SK-N-SH (cell line): ENCODE measurements around the gene G2E3. TPM values are rescaled to one million over a fixed set of nuclear protein-coding genes. Genes with fewer than 3 reads are reported as not detected.
"Not testable (repeated sequence)": the region's sequence is repeated elsewhere in the genome, so short reads cannot be mapped to it uniquely, and the experiment has no call there.

Experiments
- CTCF ChIA-PET: fragments of 300-600, 350-600 bp; formaldehyde crosslinking; extraction: SDS; loops from one replicate; lab custom pipeline; 2021; lab: Yijun Ruan, JAX
- POLR2A ChIA-PET: fragments of 350-600 bp; sonication (Branson Sonifier 250); formaldehyde crosslinking; extraction: SDS; loops from one replicate; lab custom pipeline; 2020; ENCODE audit warnings: antibody characterized with exemption, inconsistent platforms; lab: Yijun Ruan, JAX
- DNase-seq: peaks from one replicate; pipeline ENCODE4 v3.0.0; 2012
- H2AFZ ChIP-seq: fragments of 200-600 bp; sonication (generic); 2 replicates; pipeline ENCODE4 v1.8.1; 2016; ENCODE audit warnings: antibody characterized with exemption, mild to moderate bottlenecking, low read depth
- H3F3A ChIP-seq: fragments of 200-600 bp; sonication (generic); replicated peaks from 2 replicates; pipeline ENCODE3; 2016; ENCODE audit warnings: antibody characterized with exemption, mild to moderate bottlenecking; ENCODE audit not compliant: insufficient read depth
- H3K27ac ChIP-seq, 2 experiments: fragments of 200-500 bp in 1 of 2; fragments of 200-600 bp in 1 of 2; sonication (Bioruptor generic) in 1 of 2; sonication (generic), shearing (Covaris generic) in 1 of 2; 2 replicates each; pipeline versions ENCODE4 v1.5.1 to v1.6.1; 2014 to 2016; ENCODE audit warnings: low read depth in 2 of 2, inconsistent platforms in 1 of 2, low read length in 1 of 2, mild to moderate bottlenecking in 1 of 2, mixed read lengths in 1 of 2
- H3K27me3 ChIP-seq: fragments of 200-600 bp; sonication (generic), shearing (Covaris generic); 2 replicates; pipeline ENCODE4 v1.6.1; 2016; ENCODE audit warnings: mixed run types; ENCODE audit not compliant: insufficient read depth
- H3K36me3 ChIP-seq, 2 experiments: fragments of 200-500 bp in 1 of 2; fragments of 200-600 bp in 1 of 2; sonication (Bioruptor generic) in 1 of 2; sonication (generic) in 1 of 2; replicated peaks in 1 of 2; 2 replicates each; pipeline versions ENCODE3 to v1.5.1; 2014 to 2016; ENCODE audit warnings: low read length in 1 of 2, mild to moderate bottlenecking in 1 of 2; ENCODE audit not compliant: insufficient read depth in 2 of 2, control insufficient read depth in 1 of 2
- H3K4me1 ChIP-seq, 2 experiments: fragments of 200-500 bp in 1 of 2; fragments of 200-600 bp in 1 of 2; sonication (Bioruptor generic) in 1 of 2; sonication (generic), shearing (Covaris generic) in 1 of 2; 2 replicates each; pipeline versions ENCODE4 v1.5.1 to v1.6.1; 2014 to 2016; ENCODE audit warnings: low read depth in 1 of 2, low read length in 1 of 2, mixed run types in 1 of 2; ENCODE audit not compliant: insufficient read depth in 2 of 2, control insufficient read depth in 1 of 2
- H3K4me2 ChIP-seq: fragments of 200-600 bp; sonication (generic), shearing (Covaris generic); 2 replicates; pipeline ENCODE4 v1.6.1; 2017; ENCODE audit warnings: mixed run types
- H3K4me3 ChIP-seq, 2 experiments: fragments of 200-500 bp in 1 of 2; fragments of 200-600 bp in 1 of 2; sonication (Bioruptor generic) in 1 of 2; sonication (generic), shearing (Covaris generic) in 1 of 2; 2 replicates each; pipeline versions ENCODE4 v1.5.1 to v1.8.1; 2014 to 2016; ENCODE audit warnings: low read depth in 2 of 2, inconsistent platforms in 1 of 2, low read length in 1 of 2, mild to moderate bottlenecking in 1 of 2, mixed read lengths in 1 of 2, moderate library complexity in 1 of 2
- H3K79me2 ChIP-seq: fragments of 200-600 bp; sonication (generic); 2 replicates; pipeline ENCODE4 v1.8.1; 2017; ENCODE audit warnings: mild to moderate bottlenecking; ENCODE audit not compliant: insufficient read depth
- H3K9ac ChIP-seq: fragments of 200-600 bp; sonication (generic); 2 replicates; pipeline ENCODE4 v1.6.1; 2017; ENCODE audit warnings: mixed run types
- H3K9me2 ChIP-seq: fragments of 200-600 bp; sonication (generic); 2 replicates; pipeline ENCODE4 v1.6.1; 2017; ENCODE audit warnings: mixed run types
- H3K9me3 ChIP-seq: fragments of 200-600 bp; sonication (generic); 2 replicates; pipeline ENCODE4 v1.6.1; 2017; ENCODE audit warnings: mixed run types, mild to moderate bottlenecking, moderate library complexity
- H4K20me1 ChIP-seq: fragments of 200-600 bp; sonication (generic); 2 replicates; pipeline ENCODE4 v1.6.1; 2017; ENCODE audit warnings: mild to moderate bottlenecking, mixed run types; ENCODE audit not compliant: insufficient read depth
- EZH2phosphoT487 ChIP-seq: fragments of 200-600 bp; sonication (generic); IDR thresholded peaks from 2 replicates; pipeline ENCODE4 v1.6.1; 2017; ENCODE audit warnings: low read depth, mixed run types, mild to moderate bottlenecking, antibody characterized with exemption, moderate library complexity, borderline replicate concordance
- FOSL2 ChIP-seq: IDR thresholded peaks from 2 replicates; pipeline ENCODE4 v1.4.0; 2012; ENCODE audit warnings: low read depth, mild to moderate bottlenecking, moderate library complexity, borderline replicate concordance
- FOXJ3 ChIP-seq: sonication (generic); formaldehyde crosslinking; IDR thresholded peaks from 2 replicates; pipeline ENCODE4 v1.5.1; 2020; ENCODE audit warnings: mild to moderate bottlenecking, missing genetic modification reagents
- MXI1 ChIP-seq: IDR thresholded peaks from 2 replicates; pipeline ENCODE4 v1.6.1; 2012; ENCODE audit warnings: mild to moderate bottlenecking, low read depth, low read length, improper control_type of control experiment
- NFIC ChIP-seq: IDR thresholded peaks from 2 replicates; pipeline ENCODE4 v1.4.0; 2012; ENCODE audit warnings: borderline replicate concordance
- PBX3 ChIP-seq: IDR thresholded peaks from 2 replicates; pipeline ENCODE4; 2012
- RCOR1 ChIP-seq: fragments of 150-350 bp; IDR thresholded peaks from 2 replicates; pipeline ENCODE4 v1.6.1; 2017; ENCODE audit warnings: antibody characterized with exemption, low read length
- REST ChIP-seq: IDR thresholded peaks from 2 replicates; pipeline ENCODE4 v1.6.1; 2012; ENCODE audit warnings: mild to moderate bottlenecking, low read depth, low read length, moderate library complexity
- RFX5 ChIP-seq: IDR thresholded peaks from 2 replicates; pipeline ENCODE4 v1.6.1; 2012; ENCODE audit warnings: mild to moderate bottlenecking, improper control_type of control experiment, low read length
- TAF1 ChIP-seq: IDR thresholded peaks from 2 replicates; pipeline ENCODE4 v1.6.1; 2012; ENCODE audit warnings: low read depth, mild to moderate bottlenecking, low read length, moderate library complexity, borderline replicate concordance
- TEAD4 ChIP-seq: IDR thresholded peaks from 2 replicates; pipeline ENCODE4 v1.4.0; 2012; ENCODE audit warnings: mild to moderate bottlenecking, borderline replicate concordance; ENCODE audit not compliant: insufficient read depth
- WGBS: methylation state at CpG from one replicate; pipeline ENCODE4 v1.1.6; 2017; ENCODE audit warnings: low lambda C conversion rate; 5-methylcytosine and 5-hydroxymethylcytosine counted together
- polyA plus RNA-seq, 3 experiments: library from polyadenylated mRNA; depleted of rRNA; stranded (reverse); fragments of >200 nt; gene quantifications; 2 replicates each; pipeline ENCODE4 v1.2.3, GENCODE V29; 2012

The G2E3 gene
- polyA plus RNA-seq, 1 of the 3 experiments (the other 2 are of a cell fraction), result 2.9 TPM

- no peak for TF ChIP-seq PBX3
- TF ChIP-seq FOSL2, result no peak
- no peak for TF ChIP-seq NFIC
- no peak for TF ChIP-seq RCOR1
- no peak for TF ChIP-seq FOXJ3 (CRISPR knock-in tag)
- TF ChIP-seq TAF1, result no peak
- no peak for TF ChIP-seq REST
- TF ChIP-seq MXI1, result no peak
- TF ChIP-seq TEAD4, result no peak
Observed at GRCh38 chr14:30600922-30601918, 42.3 kb downstream of the G2E3 start (continued).

GRCh38 chr14:30603402-30603801 lies 44.4 kb downstream of the G2E3 start:
- Histone ChIP-seq H3K9me3 (no peaks in the 10 kb centered on the region), H3K9ac (no peak overlapping the region), H2AFZ (no peak overlapping the region), H4K20me1 (no peaks in the 10 kb centered on the region), H3K36me3 (peaks cover 72% of the 10 kb centered on the region in 2 experiments), H3F3A (peaks cover 15% of the 10 kb centered on the region), H3K4me3 (no peak overlapping the region), H3K4me2 (no peak overlapping the region), H3K4me1 (no peaks in the 10 kb centered on the region), H3K79me2 (peaks cover 21% of the 10 kb centered on the region), H3K9me2 (no peaks in the 10 kb centered on the region), H3K27ac (no peak overlapping the region), H3K27me3 (no peaks in the 10 kb centered on the region)
- ChIA-PET POLR2A (interaction anchor here (0.6 kb wide), 1 partner anchor 64 kb away, joined by 4 read pairs; no protein-coding TSS in a partner anchor), CTCF (interaction anchor here (1.1 kb wide), 1 partner anchor 18 kb away, joined by 3 read pairs; the partner anchor contains the start of gene SCFD1)
- no peak for DNase-seq
- no peak for TF ChIP-seq EZH2phosphoT487
- no peak for TF ChIP-seq TEAD4
- no peak for TF ChIP-seq FOXJ3 (CRISPR knock-in tag)
- TF ChIP-seq RFX5, result no peak
- 97% methylated on average over 3 of the region's 3 CpGs for WGBS

GRCh38 chr14:30604696-30605095 lies 45.7 kb downstream of the G2E3 start:
- POLR2A ChIA-PET, H3K27me3 ChIP-seq: not testable (repeated sequence)

More at GRCh38 chr14:30604696-30605095, 45.7 kb downstream of the G2E3 start:
- peaks cover 15% of the 10 kb centered on the region for H3F3A ChIP-seq
- H3K4me3 ChIP-seq, H3K9ac ChIP-seq, H3K27ac ChIP-seq, H4K20me1 ChIP-seq, H3K9me2 ChIP-seq, H3K4me2 ChIP-seq, H3K4me1 ChIP-seq, DNase-seq, H3K9me3 ChIP-seq, CTCF ChIA-PET, H2AFZ ChIP-seq: not testable (repeated sequence)
- H3K36me3 ChIP-seq, result peaks cover 61 to 69% of the 10 kb centered on the region in 2 experiments
- 97% methylated on average over 8 of the region's 8 CpGs for WGBS
- H3K79me2 ChIP-seq, result peaks cover 12% of the 10 kb centered on the region; the same call in 1 of the 2 replicates
